ENCODE measurements around the gene SMIM10L1. TPM values are rescaled to one million over a fixed set of nuclear protein-coding genes. Genes with fewer than 3 reads are reported as not detected.

The SMIM10L1 gene
- total and polyA plus RNA-seq, 8 donors = 5.7 to 12.5 (median 10.9) TPM

GRCh38 chr12:11143352-11143751 is 27.6 kb upstream of the SMIM10L1 start:
- DNase-seq = no peak
- H3K27me3 ChIP-seq = no peaks in the 10 kb centered on the region
- peaks cover 7 to 17% (median 14%) of the 10 kb centered on the region in 4 donors for H3K9me3 ChIP-seq
- intact Hi-C loops (cut with DNase I; ENCODE audit: low total_unique reads) = no loop called here
- peaks cover 0 to 18% (median 0%) of the 10 kb centered on the region in 4 donors for H3K36me3 ChIP-seq
- no peak overlapping the region for H3K27ac ChIP-seq
- H3K4me1 ChIP-seq = no peaks in the 10 kb centered on the region
- WGBS, 5 donors = 46 to 96% (median 77%) methylated on average over 2 of the region's 2 CpGs
- H3K4me3 ChIP-seq = no peak overlapping the region
- TF ChIP-seq EP300 (IDR thresholded peaks at IDR 0.05) (no peak), POLR2AphosphoS5 (IDR thresholded peaks at IDR 0.05) (no peak), POLR2A (IDR thresholded peaks at IDR 0.05) (no peak), CTCF (IDR thresholded peaks at IDR 0.05) (no peak)

GRCh38 chr12:11144297-11144696 is 26.7 kb upstream of the SMIM10L1 start:
- TF ChIP-seq EP300 (IDR thresholded peaks at IDR 0.05) (no peak), POLR2AphosphoS5 (IDR thresholded peaks at IDR 0.05) (no peak), POLR2A (IDR thresholded peaks at IDR 0.05) (no peak), CTCF (IDR thresholded peaks at IDR 0.05) (no peak)

GRCh38 chr12:11147420-11147819 is 23.6 kb upstream of the SMIM10L1 start:
- no peak overlapping the region for H3K4me3 ChIP-seq
- TF ChIP-seq POLR2A (IDR thresholded peaks at IDR 0.05) = no peak
- TF ChIP-seq POLR2AphosphoS5 (IDR thresholded peaks at IDR 0.05) = no peak
- TF ChIP-seq CTCF (IDR thresholded peaks at IDR 0.05) = no peak
- no peak for TF ChIP-seq EP300 (IDR thresholded peaks at IDR 0.05)
- no peak overlapping the region for H3K27ac ChIP-seq
- peaks cover 7 to 17% (median 14%) of the 10 kb centered on the region in 4 donors for H3K9me3 ChIP-seq
- DNase-seq = no peak
- intact Hi-C loops (cut with DNase I; ENCODE audit: low total_unique reads) = no loop called here
- 91 to 100% (median 97%) methylated on average over 1 of the region's 1 CpG for WGBS, 5 donors
- no peaks in the 10 kb centered on the region for H3K27me3 ChIP-seq
- no peaks in the 10 kb centered on the region for H3K4me1 ChIP-seq
- H3K36me3 ChIP-seq = peaks cover 0 to 11% (median 0%) of the 10 kb centered on the region in 4 donors

More at GRCh38 chr12:11144297-11144696, 26.7 kb upstream of the SMIM10L1 start:
- H3K9me3 ChIP-seq = peaks cover 7 to 17% (median 14%) of the 10 kb centered on the region in 4 donors
- intact Hi-C loops (cut with DNase I; ENCODE audit: low total_unique reads) = no loop called here
- DNase-seq = no peak
- H3K4me3 ChIP-seq = no peak overlapping the region
- H3K4me1 ChIP-seq = no peaks in the 10 kb centered on the region
- WGBS, 5 donors = 77 to 98% (median 88%) methylated on average over 5 of the region's 5 CpGs
- H3K36me3 ChIP-seq = peaks cover 0 to 18% (median 0%) of the 10 kb centered on the region in 4 donors
- no peak overlapping the region for H3K27ac ChIP-seq
- H3K27me3 ChIP-seq = no peaks in the 10 kb centered on the region

GRCh38 chr12:11150832-11151231 is 20.2 kb upstream of the SMIM10L1 start:
- intact Hi-C loops (cut with DNase I; ENCODE audit: low total_unique reads) = no loop called here
- 18 to 53% (median 30%) methylated on average over 1 of the region's 1 CpG for WGBS, 5 donors
- H3K9me3 ChIP-seq = no peaks in the 10 kb centered on the region

More at GRCh38 chr12:11150832-11151231, 20.2 kb upstream of the SMIM10L1 start:
- Histone ChIP-seq H3K4me3 (no peak overlapping the region), H3K4me1 (no peaks in the 10 kb centered on the region), H3K27ac (no peak overlapping the region), H3K27me3 (no peaks in the 10 kb centered on the region), H3K36me3 (no peaks in the 10 kb centered on the region)
- no peak for TF ChIP-seq EP300 (IDR thresholded peaks at IDR 0.05)
- TF ChIP-seq POLR2A (IDR thresholded peaks at IDR 0.05) = no peak
- no peak for TF ChIP-seq CTCF (IDR thresholded peaks at IDR 0.05)
- no peak for TF ChIP-seq POLR2AphosphoS5 (IDR thresholded peaks at IDR 0.05)
- DNase-seq = no peak

Measured in stomach (tissue), 9 donors.